NCI-H2196 (cell line): ENCODE measurements around the gene PFN4.

Experiments
- DNase-seq: peaks from one replicate; lab custom pipeline; 2025; ENCODE audit not compliant: unreplicated experiment; lab: John Stamatoyannopoulos, UW

The PFN4 gene

DNA sequence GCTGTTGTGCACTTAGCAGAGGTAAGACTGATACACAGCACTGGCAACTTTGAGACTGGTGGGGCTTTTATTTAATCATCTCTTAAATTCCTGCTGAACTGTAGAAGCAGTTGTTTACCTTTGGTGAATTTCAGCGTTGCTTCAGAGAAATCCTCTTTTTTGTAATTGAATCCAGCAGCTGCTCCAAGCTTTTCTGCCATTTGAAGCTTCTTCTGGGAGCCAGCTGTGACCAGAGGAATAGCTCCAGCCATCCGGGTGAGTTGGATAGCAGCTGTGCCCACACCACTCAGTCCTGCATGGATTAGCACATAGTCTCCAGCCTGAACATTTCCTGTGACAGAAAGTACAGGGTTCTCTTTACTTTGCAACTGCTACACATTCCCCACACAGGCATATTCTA is 42.4 kb downstream of the PFN4 start:
- DNase-seq, result peak; percentile 64

DNA sequence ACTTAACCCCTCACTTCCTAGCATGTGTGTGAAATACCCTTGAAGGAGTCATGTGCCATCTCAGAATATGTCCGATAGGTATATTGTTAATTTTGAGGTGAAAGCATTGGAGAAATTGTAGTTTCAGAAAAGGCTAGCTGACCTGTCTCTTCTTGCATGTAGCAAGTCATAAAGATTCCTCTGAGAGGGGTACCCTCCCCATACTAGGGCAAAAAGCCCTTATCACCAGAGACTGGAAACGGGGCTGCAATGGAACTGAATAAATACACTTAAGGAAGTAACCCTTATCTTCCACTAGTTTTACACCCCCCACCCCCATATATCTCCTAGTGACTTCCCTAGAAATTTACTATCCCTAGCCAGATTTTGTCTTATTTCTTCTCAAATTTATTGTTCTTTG is 45.3 kb downstream of the PFN4 start:
- no peak for DNase-seq

DNA sequence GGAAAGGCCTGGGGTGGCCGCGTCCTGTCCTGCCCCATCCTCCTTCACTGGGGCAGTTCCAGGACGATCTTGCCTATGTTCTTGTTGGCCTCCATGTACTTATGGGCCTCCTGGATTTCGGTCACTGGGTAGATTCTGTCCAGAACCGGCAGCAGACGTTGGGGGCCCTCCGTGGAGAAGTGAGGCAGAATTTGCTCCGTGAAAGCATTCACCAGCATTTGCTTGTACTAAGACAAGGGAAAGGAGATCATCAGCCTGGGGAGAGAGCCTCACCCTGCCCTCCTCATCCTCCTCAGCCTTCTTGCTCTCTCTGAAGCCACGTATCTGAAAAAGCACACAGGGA is 45.6 kb downstream of the PFN4 start:
- no peak for DNase-seq

DNA sequence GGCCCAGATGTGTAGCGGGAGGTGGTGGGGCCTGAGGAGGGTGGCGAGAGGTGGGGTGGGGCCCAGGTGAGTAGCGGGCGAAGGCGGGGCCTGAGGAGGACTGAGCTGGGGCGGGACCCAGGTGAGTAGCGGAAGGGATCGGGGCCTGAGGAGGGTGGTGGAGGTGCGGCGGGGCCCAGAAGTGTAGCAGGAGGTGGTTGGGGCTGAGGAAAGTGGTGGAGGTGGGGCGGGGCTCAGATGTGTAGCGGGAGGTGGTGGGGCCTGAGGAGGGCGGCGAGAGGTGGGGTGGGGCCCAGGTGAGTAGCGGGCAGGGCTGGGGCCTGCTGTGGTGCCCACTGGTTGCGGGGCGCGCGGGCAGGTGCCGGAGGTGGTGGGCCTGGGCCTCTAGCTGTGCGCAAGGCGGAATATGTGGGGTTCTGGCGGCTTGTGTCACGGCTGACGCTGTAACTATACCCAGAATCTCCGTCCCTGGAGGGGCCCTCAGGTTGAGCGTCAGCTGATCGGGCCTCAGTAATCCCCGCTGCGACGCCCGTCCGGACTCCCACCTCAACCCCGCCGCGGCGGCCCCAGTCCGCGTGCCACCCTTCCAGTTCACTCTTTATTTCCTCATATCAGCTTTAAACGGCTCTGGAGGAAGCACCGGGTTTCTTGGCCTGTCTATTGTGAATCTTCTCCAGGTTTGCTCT is 46.1 kb downstream of the PFN4 start:
- DNase-seq, result no peak

DNA sequence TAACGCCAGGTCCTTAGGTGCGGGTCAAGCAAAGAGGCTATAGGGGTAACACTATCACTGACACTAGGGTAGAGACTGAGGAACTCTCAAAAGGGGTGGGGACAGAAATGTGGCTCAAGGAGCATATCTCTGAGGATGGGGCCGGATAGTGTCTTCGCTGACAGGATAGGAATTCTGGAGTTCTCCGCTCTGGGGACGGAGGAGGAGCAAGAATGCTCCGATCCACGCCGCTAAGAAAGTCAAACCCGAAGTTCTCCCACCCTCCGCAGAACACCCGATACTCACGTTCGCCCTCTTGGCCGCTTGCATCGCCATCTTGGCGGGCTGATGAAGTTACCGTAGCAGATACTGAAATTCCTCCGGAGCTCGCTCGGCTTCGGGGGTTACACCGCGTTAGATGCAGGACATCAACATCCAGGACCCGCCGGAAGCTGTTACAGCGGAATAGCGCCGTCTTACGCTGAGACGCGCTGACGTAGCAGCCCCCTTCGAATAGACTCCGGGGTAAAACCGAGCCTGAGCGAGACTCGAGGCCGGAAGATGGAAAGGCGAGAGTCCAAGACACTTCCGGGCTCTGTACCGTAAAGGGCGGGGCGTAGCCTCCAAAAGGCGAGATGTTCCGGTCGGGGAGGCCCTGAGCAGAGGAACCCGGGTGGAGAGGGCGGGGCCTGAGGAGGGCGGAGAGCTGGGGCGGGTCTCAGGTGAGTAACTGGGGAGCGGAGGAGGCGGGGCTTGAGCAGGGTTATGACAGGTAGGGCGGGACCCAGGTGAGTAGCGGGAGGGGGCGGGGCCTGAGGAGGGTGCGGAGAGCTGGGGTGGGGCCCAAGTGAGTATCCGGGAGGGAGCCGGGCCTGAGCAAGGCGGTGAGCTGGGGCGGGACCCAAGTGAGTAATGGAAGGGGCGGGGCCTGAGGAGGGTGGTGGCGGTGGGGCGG is 47.0 kb downstream of the PFN4 start, which contains the start of gene SF3B6:
Gene SF3B6, minus strand, starts transcription at position 412 of the 934 bp plus-strand sequence. Its CDS starts 97 bp downstream, at position 315.
- DNase-seq, result peak; percentile 99

DNA sequence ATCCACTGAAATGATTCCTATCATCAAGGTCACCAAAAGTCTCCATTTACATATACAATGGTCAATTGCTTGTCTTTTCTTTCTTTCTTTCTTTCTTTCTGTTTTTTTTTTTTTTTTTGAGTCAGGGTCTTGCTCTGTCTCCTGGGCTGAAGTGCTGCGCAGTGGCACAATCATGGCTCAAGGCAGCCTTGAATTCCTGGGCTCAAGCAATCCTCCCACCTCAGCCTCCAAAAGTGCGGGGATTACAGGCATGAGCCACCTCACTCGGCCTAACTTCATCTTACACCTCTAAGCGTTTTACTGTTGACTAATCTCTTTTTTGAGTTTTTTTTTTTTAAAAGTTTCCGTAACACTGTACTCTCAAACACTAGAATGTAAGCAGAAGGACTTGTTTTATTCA is 47.9 kb downstream of the PFN4 start:
- DNase-seq, result no peak

DNA sequence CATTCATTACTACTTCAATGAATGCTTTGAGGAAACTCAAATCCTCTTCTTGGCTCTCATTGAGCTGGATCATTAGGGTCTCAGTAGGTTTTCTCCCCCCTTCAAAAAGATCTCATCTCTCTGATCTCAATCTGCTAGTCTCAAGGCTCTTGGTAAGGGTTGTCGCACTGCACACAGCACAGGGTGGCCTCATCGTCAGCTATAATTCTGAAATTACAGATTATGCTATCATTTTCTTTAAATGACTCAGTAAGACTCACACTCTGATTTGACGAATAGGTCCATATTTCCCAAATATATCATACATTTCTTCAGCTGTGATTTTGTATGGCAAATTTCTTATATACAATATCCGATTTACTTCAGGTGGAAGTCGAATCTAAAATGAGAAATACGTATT is 49.3 kb downstream of the PFN4 start:
- DNase-seq, result no peak

DNA sequence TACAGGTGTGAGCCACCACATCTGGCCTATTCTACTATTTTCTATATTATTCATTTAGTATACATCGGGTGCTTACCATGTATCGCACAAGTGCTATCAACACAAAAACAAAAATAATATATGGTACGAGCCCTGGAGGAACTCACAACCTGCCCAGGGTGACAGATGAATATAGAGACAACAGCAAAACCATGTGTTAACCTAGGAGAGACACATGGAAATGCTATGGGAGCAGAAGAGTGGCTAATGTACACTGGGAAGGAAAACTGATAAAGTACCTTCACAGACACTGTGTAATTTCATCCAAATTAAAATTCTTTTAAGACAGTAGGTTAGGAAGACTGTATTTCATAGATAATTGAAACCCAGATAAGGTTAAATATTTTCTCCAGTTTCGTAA is 50.9 kb downstream of the PFN4 start:
- no peak for DNase-seq

DNA sequence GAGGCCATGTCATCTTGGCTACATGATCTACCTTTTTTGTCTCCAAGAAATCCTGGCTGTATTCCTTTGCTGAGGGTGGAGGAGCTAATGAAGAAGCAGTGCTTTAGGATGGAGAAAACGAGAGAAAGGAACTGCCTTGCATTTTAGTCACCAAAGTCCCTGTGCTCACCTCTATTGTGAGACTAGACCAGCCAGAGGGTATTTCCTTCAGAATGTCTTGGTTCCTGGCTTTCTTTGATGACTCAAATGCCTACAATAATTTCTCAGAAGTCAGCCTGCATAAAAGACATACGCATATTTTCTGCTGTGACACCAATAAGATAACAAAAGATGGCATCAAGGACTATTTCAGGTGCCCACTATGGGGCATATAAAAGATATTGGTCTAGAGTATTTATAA is 57.8 kb downstream of the PFN4 start:
- DNase-seq, result no peak
